Thoracic aorta (tissue), 2 donors: Measurements from ENCODE around the gene CAVIN1. TPM values are rescaled to one million over a fixed set of nuclear protein-coding genes. Genes with fewer than 3 reads are reported as not detected.
A peak's percentile ranks its signal among the peaks of the same experiment; 100 is the strongest.
"Not testable (repeated sequence)": the region's sequence is repeated elsewhere in the genome, so short reads cannot be mapped to it uniquely, and the experiment has no call there.

ENCODE experiments used
- ATAC-seq: fragments of 150-250 bp; one replicate; pipeline ENCODE4 v1.8.0; 2017; ENCODE audit warnings: low read depth; ENCODE audit not compliant: insufficient number of reproducible peaks, low FRiP score
- DNase-seq: peaks from one replicate; pipeline ENCODE4 v3.0.0-alpha.2; 2020; ENCODE audit warnings: low spot score
- H3K27ac ChIP-seq, 2 donors: fragments of 200-600 bp; sonication (generic); 1 replicate in 1 of 2; 2 replicates in 1 of 2; pipeline ENCODE4 v1.5.1; 2016; ENCODE audit warnings: mild to moderate bottlenecking in 2 of 2, moderate library complexity in 2 of 2
- H3K27me3 ChIP-seq: fragments of 200-600 bp; sonication (generic); replicated peaks from 2 replicates; pipeline ENCODE4 v1.6.0; 2016; ENCODE audit warnings: mild to moderate bottlenecking; ENCODE audit not compliant: insufficient read depth
- H3K36me3 ChIP-seq: fragments of 200-600 bp; sonication (generic); one replicate; pipeline ENCODE4 v1.5.1; 2016
- H3K4me1 ChIP-seq, 2 donors: fragments of 200-600 bp; sonication (generic); 1 replicate in 1 of 2; 2 replicates in 1 of 2; pipeline versions ENCODE4 v1.5.1 to v1.6.0; 2016; ENCODE audit warnings: low read depth in 2 of 2, mild to moderate bottlenecking in 1 of 2; ENCODE audit not compliant: control insufficient read depth in 1 of 2
- H3K4me3 ChIP-seq: fragments of 200-600 bp; sonication (generic); 2 replicates; pipeline ENCODE4 v1.5.1; 2016; ENCODE audit warnings: mild to moderate bottlenecking
- H3K9me3 ChIP-seq: fragments of 200-600 bp; sonication (generic); 2 replicates; pipeline ENCODE4 v1.5.1; 2016
- total RNA-seq, 2 donors: library from RNA; depleted of rRNA; stranded (reverse); fragments of >200 nt; gene quantifications; one replicate each; pipeline versions ENCODE4 v1.1.0 to v1.2.3, GENCODE V29; 2016
- TF ChIP-seq, protein P1 (sequence below): fragments of 200-600 bp; sonication (generic); IDR thresholded peaks from one replicate; pipeline ENCODE4 v1.5.1; 2019; ENCODE audit warnings: antibody characterized with exemption

The CAVIN1 gene
- total RNA-seq, 2 donors from 2014 or later, result 579 to 938 TPM

DNA sequence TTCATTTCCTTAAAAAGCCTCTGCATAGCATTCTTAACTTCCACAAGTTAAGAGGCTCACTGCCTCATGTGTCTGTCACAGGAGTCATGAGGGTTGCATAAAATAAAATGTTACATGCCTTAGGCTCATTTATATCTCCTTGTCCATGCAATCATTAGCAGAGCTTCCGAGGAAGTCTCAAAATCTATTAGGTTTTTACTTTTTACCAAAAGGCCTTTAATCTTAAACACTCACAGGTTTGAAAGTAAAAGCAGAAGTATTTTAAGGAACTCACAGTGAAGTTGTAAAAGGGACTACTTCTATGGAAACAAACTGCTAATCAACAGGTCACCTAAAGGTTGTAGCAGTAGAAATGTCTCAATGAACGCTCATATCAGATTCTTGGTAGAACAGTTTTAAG lies 30.4 kb upstream of the CAVIN1 start:
- Histone ChIP-seq H3K36me3 (no peaks in the 10 kb centered on the region), H3K27me3 (no peaks in the 10 kb centered on the region), H3K4me3 (no peak overlapping the region), H3K9me3 (no peaks in the 10 kb centered on the region), H3K27ac (peak overlapping the region; percentile 11 to 40), H3K4me1 (peaks cover 9 to 16% of the 10 kb centered on the region in 2 donors)
- DNase-seq (no peak), ATAC-seq (no peak)
- TF ChIP-seq, protein P1, sequence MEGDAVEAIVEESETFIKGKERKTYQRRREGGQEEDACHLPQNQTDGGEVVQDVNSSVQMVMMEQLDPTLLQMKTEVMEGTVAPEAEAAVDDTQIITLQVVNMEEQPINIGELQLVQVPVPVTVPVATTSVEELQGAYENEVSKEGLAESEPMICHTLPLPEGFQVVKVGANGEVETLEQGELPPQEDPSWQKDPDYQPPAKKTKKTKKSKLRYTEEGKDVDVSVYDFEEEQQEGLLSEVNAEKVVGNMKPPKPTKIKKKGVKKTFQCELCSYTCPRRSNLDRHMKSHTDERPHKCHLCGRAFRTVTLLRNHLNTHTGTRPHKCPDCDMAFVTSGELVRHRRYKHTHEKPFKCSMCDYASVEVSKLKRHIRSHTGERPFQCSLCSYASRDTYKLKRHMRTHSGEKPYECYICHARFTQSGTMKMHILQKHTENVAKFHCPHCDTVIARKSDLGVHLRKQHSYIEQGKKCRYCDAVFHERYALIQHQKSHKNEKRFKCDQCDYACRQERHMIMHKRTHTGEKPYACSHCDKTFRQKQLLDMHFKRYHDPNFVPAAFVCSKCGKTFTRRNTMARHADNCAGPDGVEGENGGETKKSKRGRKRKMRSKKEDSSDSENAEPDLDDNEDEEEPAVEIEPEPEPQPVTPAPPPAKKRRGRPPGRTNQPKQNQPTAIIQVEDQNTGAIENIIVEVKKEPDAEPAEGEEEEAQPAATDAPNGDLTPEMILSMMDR, result no peak

DNA sequence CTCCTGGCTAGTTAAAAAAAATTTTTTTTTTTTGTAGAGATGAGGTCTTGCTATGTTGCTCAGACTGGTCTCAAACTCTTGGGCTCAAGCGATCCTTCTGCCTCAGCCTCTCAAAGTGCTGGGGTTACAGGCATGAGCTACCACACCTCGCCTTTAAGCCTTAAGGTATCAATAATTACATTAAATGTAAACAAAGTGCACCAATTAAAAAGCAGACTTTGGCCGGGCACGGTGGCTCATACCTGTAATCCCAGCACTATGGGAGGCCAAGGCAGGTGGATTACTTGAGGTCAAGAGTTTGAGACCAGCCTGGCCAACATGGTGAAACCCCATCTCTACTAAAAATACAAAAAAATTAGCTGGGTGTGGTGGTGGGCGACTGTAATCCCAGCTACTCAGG lies 28.2 kb upstream of the CAVIN1 start:
- H3K36me3 ChIP-seq, ATAC-seq, H3K4me3 ChIP-seq, H3K9me3 ChIP-seq, H3K27ac ChIP-seq, DNase-seq, H3K27me3 ChIP-seq, H3K4me1 ChIP-seq: not testable (repeated sequence)

DNA sequence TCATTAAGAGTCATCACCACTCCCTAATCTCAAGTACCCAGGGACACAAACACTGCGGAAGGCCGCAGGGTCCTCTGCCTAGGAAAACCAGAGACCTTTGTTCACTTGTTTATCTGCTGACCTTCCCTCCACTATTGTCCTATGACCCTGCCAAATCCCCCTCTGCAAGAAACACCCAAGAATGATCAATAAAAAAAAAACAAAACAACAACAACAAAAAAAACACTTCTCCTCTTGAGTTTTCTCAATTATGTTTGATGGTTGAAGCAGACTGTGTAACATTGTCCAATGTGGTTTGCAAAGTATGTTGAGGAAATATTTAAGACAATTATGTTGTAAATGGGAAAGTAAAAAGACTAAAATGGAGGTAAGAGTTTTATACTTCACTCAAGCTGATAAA lies 26.8 kb upstream of the CAVIN1 start:
- not testable (repeated sequence) for H3K36me3 ChIP-seq, H3K9me3 ChIP-seq, DNase-seq, H3K4me3 ChIP-seq, H3K27me3 ChIP-seq, H3K4me1 ChIP-seq, ATAC-seq, H3K27ac ChIP-seq

DNA sequence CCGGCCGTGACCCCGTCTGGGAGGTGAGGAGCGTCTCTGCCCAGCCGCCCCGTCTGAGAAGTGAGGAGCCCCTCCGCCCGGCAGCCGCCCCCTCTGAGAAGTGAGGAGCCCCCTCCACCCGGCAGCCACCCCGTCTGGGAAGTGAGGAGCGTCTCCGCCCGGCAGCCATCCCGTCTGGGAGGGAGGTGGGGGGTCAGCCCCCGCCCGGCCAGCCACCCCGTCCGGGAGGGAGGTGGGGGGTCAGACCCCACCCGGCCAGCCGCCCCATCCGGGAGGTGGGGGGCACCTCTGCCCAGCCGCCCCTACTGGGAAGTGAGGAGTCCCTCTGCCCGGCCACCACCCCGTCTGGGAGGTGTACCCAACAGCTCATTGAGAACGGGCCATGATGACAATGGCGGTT lies 26.1 kb upstream of the CAVIN1 start:
- H3K4me1 ChIP-seq, H3K27ac ChIP-seq, H3K36me3 ChIP-seq, ATAC-seq, DNase-seq, H3K9me3 ChIP-seq, H3K27me3 ChIP-seq, H3K4me3 ChIP-seq: not testable (repeated sequence)

DNA sequence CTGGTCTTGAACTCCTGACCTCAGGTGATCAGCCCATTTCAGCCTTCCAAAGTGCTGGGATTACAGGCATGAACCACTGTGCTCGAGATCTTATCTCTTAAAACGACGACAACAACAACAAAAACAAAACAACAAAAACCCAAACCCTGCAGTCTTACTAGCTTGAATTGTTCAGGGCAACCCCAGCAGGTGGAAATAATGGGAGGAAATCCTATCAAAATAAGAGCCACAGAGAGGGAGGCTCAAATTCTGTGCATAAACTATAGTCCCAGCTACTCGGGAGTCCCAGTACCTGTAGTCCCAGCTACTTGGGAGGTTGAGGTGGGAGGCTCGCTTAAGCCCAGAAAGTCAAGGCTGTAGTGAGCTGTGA lies 19.1 kb upstream of the CAVIN1 start:
- Histone ChIP-seq H3K4me3 (no peak overlapping the region), H3K9me3 (no peaks in the 10 kb centered on the region), H3K27me3 (no peaks in the 10 kb centered on the region), H3K27ac (no peak overlapping the region), H3K36me3 (no peaks in the 10 kb centered on the region), H3K4me1 (no peaks in the 10 kb centered on the region)
- TF ChIP-seq, protein P1, result no peak
- ATAC-seq (no peak), DNase-seq (no peak)

DNA sequence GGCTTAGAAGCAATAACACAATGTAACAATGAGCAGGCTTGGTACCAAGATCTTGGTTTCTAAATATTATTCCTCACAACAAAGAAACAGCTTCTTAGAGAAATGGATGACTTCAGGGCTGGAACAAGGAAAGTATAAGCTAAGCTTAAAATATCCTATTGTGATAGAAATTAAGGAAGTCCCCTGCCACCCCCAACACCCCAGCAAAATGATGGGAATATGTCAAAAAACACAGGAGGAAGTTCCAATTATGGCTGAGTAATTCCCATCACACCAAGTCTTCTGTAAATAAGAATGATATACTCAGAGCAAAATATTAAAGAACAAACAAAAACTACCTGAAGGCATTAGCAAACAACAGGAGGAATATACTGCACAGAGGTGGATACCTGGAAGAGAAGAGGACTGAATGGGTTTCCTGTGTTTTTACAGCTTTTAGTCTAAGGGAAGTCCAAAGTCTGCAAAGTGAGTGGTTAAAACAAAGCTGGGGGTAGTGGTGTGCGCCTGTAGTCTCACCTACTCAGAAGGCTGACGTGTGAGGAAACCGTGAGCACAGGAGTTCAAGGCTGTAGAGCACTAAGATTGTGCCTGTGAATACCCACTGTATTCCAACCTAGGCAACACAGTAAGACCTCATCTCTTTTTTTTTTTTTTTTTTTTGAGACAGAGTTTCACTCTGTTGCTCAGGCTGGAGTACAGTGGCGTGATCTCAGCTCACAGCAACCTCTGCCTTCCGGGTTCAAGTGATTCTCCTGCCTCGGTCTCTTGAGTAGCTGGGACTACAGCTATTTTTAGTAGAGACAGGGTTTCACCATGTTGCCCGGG lies 18.5 kb upstream of the CAVIN1 start:
- H3K4me1 ChIP-seq, result peaks cover 0 to 3% of the 10 kb centered on the region in 2 donors
- no peaks in the 10 kb centered on the region for H3K27me3 ChIP-seq
- no peak for DNase-seq
- H3K4me3 ChIP-seq, result no peak overlapping the region
- TF ChIP-seq, protein P1, result no peak
- no peak for ATAC-seq
- H3K36me3 ChIP-seq, result no peaks in the 10 kb centered on the region
- H3K9me3 ChIP-seq, result no peaks in the 10 kb centered on the region
- H3K27ac ChIP-seq, result no peak overlapping the region
